ENCODE measurements around the gene SLC6A9. TPM values are rescaled to one million over a fixed set of nuclear protein-coding genes. Genes with fewer than 3 reads are reported as not detected.

Gene SLC6A9
- total RNA-seq (12.6 TPM), polyA plus RNA-seq (ENCODE audit: insufficient read depth, low read depth, low replicate concordance) (2.0 TPM)
- long read RNA-seq, donor 1 = 0 reads
- long read RNA-seq, donor 2, partial matches to known transcripts = 13 of 13 reads
- long read RNA-seq, donor 2, other reads (novel, unspliced or antisense) = 0 of 13 reads
- long read RNA-seq, donor 3 = 0 reads
- long read RNA-seq, donor 4, partial matches to known transcripts = 0 of 1 reads
- long read RNA-seq, donor 4, other reads (novel, unspliced or antisense) = 0 of 1 reads
- long read RNA-seq, donor 5 = 0 reads
- long read RNA-seq, donor 6, partial matches to known transcripts = 10 of 10 reads
- long read RNA-seq, donor 6, other reads (novel, unspliced or antisense) = 0 of 10 reads
- long read RNA-seq, donor 7, transcript SLC6A9-205 (14 exons, 3,130 nt) = major isoform, 5 of 8 reads
- long read RNA-seq, donor 7, partial matches to known transcripts = 1 of 8 reads
- long read RNA-seq, donor 7, other reads (novel, unspliced or antisense) = 2 of 8 reads
- long read RNA-seq, donor 8, partial matches to known transcripts = 23 of 23 reads
- long read RNA-seq, donor 8, other reads (novel, unspliced or antisense) = 0 of 23 reads
- long read RNA-seq, donor 9 = 0 reads
- long read RNA-seq, donor 10, partial matches to known transcripts = 0 of 1 reads
- long read RNA-seq, donor 10, other reads (novel, unspliced or antisense) = 0 of 1 reads

DNA sequence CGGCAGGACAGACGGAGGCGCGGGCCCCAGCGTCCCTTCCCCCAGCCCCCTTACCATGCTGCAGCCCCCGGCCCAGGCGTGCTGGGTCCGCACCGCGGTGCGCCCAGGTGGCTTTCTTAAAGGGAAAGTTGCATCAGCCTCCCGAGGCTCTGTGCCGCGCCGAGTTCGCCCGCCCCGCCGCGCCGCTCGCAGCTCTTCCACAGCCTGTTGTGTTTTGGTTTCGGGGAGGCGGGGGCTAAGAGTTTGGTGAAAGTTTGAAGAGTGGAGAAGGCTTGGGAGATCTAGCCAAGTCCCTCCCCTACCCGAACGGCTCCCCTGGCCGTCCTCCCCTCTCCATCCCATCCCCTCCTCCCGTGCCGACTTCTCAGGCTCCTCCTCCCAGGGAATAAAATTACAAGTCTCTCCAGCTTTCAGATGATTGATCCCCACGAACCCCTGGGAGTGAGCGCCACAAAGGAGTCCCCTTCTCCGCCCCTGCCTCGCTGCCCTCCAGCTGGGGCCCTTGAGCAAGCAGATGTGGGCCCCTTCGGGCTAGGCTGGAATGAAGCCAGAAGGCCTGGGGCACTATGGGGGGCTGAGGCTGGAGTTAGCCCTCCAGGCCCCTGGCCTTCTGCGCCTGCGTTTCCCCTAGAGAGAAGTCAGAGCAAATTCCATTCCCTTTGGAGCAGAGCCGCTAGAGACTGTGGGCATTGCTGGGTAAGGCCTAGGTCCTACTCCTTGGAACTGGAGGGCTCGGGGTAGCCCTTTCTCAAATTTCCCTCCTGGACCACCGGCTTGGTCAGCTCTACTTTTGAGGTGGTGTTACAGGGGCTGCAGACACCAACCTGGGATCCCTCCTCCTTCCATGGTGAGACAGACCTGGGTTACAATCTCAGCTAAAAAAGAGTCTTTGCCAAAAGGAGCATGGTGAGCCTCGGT is at the start of gene SLC6A9:
SLC6A9 (minus strand) TSS at position 211 of the 918 bp plus-strand sequence. CDS start 7,185 bp downstream, outside the sequence.
- intact Hi-C loops (cut with DNase I) = no loop called here
- H3K27me3 ChIP-seq (ENCODE audit: control insufficient read depth, insufficient read depth, low read length) = no peaks in the 10 kb centered on the region
- no peaks in the 10 kb centered on the region for H3K9me3 ChIP-seq (ENCODE audit: control insufficient read depth in 2 of 3, insufficient read depth in 1 of 3, low read length in 3 of 3)
- peak within 1 kb of the TSS; percentile 51 to 69 (median 61) for H3K4me3 ChIP-seq (ENCODE audit: low read length in 3 of 3)
- H3K9ac ChIP-seq (ENCODE audit: low read length in 3 of 3) = peak within 1 kb of the TSS in 2 of 3 donors; percentile 30 to 40
- DNase-seq (peak; percentile 79 to 92 (median 83)), FAIRE-seq (no peak)
- peak within 1 kb of the TSS; percentile 43 to 79 for H3K27ac ChIP-seq (ENCODE audit: low read depth in 2 of 2, low read length in 2 of 2)
- H3K36me3 ChIP-seq (ENCODE audit: control insufficient read depth in 2 of 3, insufficient read depth in 3 of 3, low read length in 3 of 3) = no peaks in the 10 kb centered on the region
- H3K4me1 ChIP-seq (ENCODE audit: control insufficient read depth in 2 of 3, insufficient read depth in 2 of 3, low read depth in 1 of 3, low read length in 3 of 3) = peaks cover 0 to 26% (median 25%) of the 10 kb centered on the region in 3 donors
- TF ChIP-seq, protein P1, sequence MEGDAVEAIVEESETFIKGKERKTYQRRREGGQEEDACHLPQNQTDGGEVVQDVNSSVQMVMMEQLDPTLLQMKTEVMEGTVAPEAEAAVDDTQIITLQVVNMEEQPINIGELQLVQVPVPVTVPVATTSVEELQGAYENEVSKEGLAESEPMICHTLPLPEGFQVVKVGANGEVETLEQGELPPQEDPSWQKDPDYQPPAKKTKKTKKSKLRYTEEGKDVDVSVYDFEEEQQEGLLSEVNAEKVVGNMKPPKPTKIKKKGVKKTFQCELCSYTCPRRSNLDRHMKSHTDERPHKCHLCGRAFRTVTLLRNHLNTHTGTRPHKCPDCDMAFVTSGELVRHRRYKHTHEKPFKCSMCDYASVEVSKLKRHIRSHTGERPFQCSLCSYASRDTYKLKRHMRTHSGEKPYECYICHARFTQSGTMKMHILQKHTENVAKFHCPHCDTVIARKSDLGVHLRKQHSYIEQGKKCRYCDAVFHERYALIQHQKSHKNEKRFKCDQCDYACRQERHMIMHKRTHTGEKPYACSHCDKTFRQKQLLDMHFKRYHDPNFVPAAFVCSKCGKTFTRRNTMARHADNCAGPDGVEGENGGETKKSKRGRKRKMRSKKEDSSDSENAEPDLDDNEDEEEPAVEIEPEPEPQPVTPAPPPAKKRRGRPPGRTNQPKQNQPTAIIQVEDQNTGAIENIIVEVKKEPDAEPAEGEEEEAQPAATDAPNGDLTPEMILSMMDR (IDR thresholded peaks at IDR 0.05; ENCODE audit: borderline replicate concordance, extremely low read depth, insufficient read depth) = no peak

DNA sequence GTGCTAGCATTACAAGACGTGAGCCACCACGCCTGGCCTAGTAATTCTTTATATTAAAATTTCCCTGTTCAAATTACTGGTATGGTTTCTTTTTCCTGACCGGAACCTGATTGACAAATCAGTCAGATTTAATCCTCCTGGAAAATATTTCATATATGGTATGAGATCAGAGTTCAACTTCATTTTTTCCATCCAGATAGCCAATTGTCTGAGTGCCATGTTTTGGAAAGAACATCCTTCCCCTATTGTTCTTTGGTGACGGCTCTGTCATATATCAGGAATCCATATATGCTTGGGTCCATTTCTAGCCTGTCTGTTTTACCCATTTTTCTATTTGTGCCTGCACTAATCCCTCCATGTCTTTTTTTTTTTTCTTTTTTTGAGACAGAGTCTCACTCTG is 48.3 kb upstream of the SLC6A9 start:
- intact Hi-C loops (cut with DNase I) = no loop called here
- FAIRE-seq = no peak

DNA sequence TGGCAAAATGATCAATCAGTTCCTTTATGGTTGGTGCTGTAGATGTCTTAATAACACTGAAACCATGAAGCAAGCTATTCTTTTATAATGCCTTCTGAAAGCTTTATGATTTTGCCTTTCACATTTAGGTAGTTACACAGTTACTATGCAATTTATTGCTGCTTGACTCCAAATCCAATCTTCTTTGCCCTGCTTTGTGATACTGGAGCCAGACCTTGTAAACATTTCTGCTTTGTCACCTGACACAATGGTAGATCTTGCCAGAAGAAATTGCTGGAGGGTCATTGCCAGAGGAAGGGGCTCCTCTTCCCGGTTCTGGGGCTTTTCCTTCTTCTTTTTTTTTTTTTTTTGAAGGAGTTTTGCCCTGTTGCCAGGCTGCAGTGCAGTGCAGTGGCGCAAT is 46.8 kb upstream of the SLC6A9 start:
- no peak overlapping the region for H3K4me3 ChIP-seq (ENCODE audit: low read length in 3 of 3)
- no peak overlapping the region for H3K27ac ChIP-seq (ENCODE audit: low read depth in 2 of 2, low read length in 2 of 2)
- TF ChIP-seq, protein P1 (IDR thresholded peaks at IDR 0.05; ENCODE audit: borderline replicate concordance, extremely low read depth, insufficient read depth) = no peak
- H3K27me3 ChIP-seq (ENCODE audit: control insufficient read depth, insufficient read depth, low read length) = no peaks in the 10 kb centered on the region
- FAIRE-seq (no peak), DNase-seq (no peak)
- H3K9ac ChIP-seq (ENCODE audit: low read length in 3 of 3) = no peak overlapping the region
- no peaks in the 10 kb centered on the region for H3K36me3 ChIP-seq (ENCODE audit: control insufficient read depth in 2 of 3, insufficient read depth in 3 of 3, low read length in 3 of 3)
- no peaks in the 10 kb centered on the region for H3K9me3 ChIP-seq (ENCODE audit: control insufficient read depth in 2 of 3, insufficient read depth in 1 of 3, low read length in 3 of 3)
- intact Hi-C loops (cut with DNase I) = no loop called here
- no peaks in the 10 kb centered on the region for H3K4me1 ChIP-seq (ENCODE audit: control insufficient read depth in 2 of 3, insufficient read depth in 2 of 3, low read depth in 1 of 3, low read length in 3 of 3)

More for the DNA sequence above, 48.3 kb upstream of the SLC6A9 start:
- no peaks in the 10 kb centered on the region for H3K27me3 ChIP-seq (ENCODE audit: control insufficient read depth, insufficient read depth, low read length)
- TF ChIP-seq, protein P1 (IDR thresholded peaks at IDR 0.05; ENCODE audit: borderline replicate concordance, extremely low read depth, insufficient read depth) = no peak
- no peaks in the 10 kb centered on the region for H3K9me3 ChIP-seq (ENCODE audit: control insufficient read depth in 2 of 3, insufficient read depth in 1 of 3, low read length in 3 of 3)
- no peaks in the 10 kb centered on the region for H3K4me1 ChIP-seq (ENCODE audit: control insufficient read depth in 2 of 3, insufficient read depth in 2 of 3, low read depth in 1 of 3, low read length in 3 of 3)
- H3K9ac ChIP-seq (ENCODE audit: low read length in 3 of 3) = no peak overlapping the region
- H3K27ac ChIP-seq (ENCODE audit: low read depth in 2 of 2, low read length in 2 of 2) = no peak overlapping the region
- no peak for DNase-seq
- no peaks in the 10 kb centered on the region for H3K36me3 ChIP-seq (ENCODE audit: control insufficient read depth in 2 of 3, insufficient read depth in 3 of 3, low read length in 3 of 3)
- H3K4me3 ChIP-seq (ENCODE audit: low read length in 3 of 3) = no peak overlapping the region

Measured in kidney (tissue), 22 donors.